ENCODE results near the gene RNF208. TPM values are rescaled to one million over a fixed set of nuclear protein-coding genes. Genes with fewer than 3 reads are reported as not detected.
"Not testable (repeated sequence)": the region's sequence is repeated elsewhere in the genome, so short reads cannot be mapped to it uniquely, and the experiment has no call there.

Gene RNF208
- total RNA-seq, 1 donor from 2014 or later: 9.5 TPM

DNA sequence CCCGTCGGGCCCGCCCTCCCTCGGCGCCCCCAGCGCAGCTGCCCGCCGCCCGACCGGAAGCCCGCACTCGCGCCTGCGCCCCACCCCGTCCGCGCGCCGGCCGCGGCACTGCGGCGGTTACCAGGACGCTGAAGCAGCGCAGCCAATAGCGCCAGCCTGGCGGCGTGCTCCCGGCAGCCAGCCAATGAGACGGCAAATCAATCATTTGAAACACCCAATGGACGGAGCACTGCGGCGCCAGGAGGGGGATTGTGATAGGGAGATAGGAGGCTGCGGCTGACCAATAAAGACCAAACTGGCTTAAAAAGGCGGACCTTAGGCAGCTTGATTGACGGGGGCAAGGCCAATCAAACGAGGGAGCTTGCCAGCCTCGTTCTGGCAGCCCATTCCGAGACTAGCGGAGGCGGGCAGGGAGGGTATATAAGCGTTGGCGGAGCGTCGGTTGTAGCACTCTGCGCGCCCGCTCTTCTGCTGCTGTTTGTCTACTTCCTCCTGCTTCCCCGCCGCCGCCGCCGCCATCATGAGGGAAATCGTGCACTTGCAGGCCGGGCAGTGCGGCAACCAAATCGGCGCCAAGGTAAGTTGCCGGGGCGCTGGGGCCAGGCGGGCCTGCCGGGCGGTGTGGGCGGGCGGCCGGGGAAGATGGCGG, 18.9 kb upstream of the RNF208 start, which contains the start of gene TUBB4B:
Gene TUBB4B, plus strand, starts transcription at position 447 of the 649 bp plus-strand sequence. Its CDS starts 74 bp downstream, at position 521.
- Mint-ChIP-seq H3K4me1 (ENCODE audit: low read depth) (peaks cover 14% of the 10 kb centered on the region), H3K27me3 (ENCODE audit: low read depth) (no peaks in the 10 kb centered on the region), H3K27ac (peak within 1 kb of the TSS; percentile 92), H3K36me3 (ENCODE audit: low read depth) (peaks cover 27% of the 10 kb centered on the region), H3K4me3 (ENCODE audit: low read depth) (peak within 1 kb of the TSS; percentile 89), H3K9me3 (no peaks in the 10 kb centered on the region)
- intact Hi-C loops (cut with micrococcal nuclease): loop anchor here (1.0 to 5.0 kb wide), 3 partner anchors 14 to 114 kb away; partner anchors contain the start of gene NELFB
- DNase-seq (ENCODE audit: low spot score): peak; percentile 98

DNA sequence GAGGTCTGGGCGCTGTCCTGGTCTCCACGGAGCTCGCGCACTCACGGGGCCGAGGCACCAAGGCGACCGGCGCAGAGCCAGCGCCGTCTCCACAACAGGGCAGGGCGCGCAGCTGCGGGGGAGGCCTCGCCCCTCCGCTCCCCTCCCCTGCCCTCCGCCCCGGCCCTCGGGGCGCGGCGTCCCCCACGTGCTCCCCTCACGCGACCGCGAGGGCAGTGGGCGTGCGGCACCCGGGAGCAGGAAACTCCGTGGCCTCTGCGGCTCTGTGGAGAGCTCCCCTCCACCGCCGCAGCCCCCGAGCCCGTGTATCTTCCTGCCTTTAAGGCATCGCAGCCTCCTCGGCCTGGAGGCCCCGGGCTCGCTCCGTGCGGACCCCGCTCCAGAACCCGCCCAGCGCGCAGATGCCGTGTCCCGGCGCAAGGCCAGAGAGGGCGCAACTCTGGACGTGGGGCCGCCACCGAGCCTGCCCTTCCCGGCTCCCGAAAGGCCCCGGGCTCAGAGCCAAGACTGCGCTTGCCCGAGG, 18.3 kb upstream of the RNF208 start:
- Mint-ChIP-seq H3K27me3 (ENCODE audit: low read depth) (no peaks in the 10 kb centered on the region), H3K9me3 (no peaks in the 10 kb centered on the region), H3K36me3 (ENCODE audit: low read depth) (peaks cover 27% of the 10 kb centered on the region), H3K4me1 (ENCODE audit: low read depth) (peaks cover 14% of the 10 kb centered on the region), H3K27ac (peak overlapping the region; percentile 46), H3K4me3 (ENCODE audit: low read depth) (peak overlapping the region; percentile 79)
- intact Hi-C loops (cut with micrococcal nuclease): loop anchor here (5.0 kb wide), 1 partner anchor 113 kb away; no protein-coding TSS in a partner anchor
- no peak for DNase-seq (ENCODE audit: low spot score)

DNA sequence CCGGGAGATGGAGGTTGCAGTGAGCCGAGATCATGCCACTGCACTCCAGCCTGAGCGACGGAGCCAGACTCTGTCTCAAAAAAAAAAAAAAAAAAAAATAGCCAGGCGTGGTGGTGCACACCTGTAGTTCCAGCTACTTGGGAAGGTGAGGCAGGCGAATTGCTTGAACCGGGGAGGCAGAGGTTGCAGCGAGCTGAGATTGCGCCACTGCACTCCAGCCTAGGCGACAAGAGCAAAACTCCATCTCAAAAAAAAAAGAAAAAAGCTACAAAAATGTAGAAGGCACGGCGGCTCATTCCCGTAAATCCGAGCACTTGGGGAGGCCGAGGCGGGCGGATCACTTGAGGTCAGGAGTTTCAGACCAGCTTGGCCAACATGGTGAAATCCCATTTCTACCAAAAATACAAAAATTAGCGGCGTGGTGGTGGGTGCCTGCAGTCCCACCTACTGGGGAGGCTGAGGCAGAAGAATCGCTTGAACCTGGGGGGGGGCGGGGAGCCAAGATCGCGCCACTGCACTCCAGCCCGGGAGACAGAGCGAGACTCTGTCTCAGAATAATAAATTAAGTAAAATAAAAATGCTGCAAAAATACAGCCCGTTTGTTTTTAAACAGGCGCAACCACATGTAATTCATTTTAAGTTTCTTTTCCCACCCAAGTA, 17.6 kb upstream of the RNF208 start:
- intact Hi-C loops (cut with micrococcal nuclease): loop anchor here (5.0 kb wide), 4 partner anchors 52 to 192 kb away; partner anchors contain the start of genes ANAPC2, MAN1B1, NPDC1 and SSNA1
- Mint-ChIP-seq H3K4me3 (ENCODE audit: low read depth) (peak overlapping the region; percentile 79), H3K27ac (peak overlapping the region; percentile 46), H3K4me1 (ENCODE audit: low read depth) (peaks cover 14% of the 10 kb centered on the region), H3K36me3 (ENCODE audit: low read depth) (peaks cover 27% of the 10 kb centered on the region)
- H3K27me3 Mint-ChIP-seq (ENCODE audit: low read depth); DNase-seq (ENCODE audit: low spot score); H3K9me3 Mint-ChIP-seq: not testable (repeated sequence)

DNA sequence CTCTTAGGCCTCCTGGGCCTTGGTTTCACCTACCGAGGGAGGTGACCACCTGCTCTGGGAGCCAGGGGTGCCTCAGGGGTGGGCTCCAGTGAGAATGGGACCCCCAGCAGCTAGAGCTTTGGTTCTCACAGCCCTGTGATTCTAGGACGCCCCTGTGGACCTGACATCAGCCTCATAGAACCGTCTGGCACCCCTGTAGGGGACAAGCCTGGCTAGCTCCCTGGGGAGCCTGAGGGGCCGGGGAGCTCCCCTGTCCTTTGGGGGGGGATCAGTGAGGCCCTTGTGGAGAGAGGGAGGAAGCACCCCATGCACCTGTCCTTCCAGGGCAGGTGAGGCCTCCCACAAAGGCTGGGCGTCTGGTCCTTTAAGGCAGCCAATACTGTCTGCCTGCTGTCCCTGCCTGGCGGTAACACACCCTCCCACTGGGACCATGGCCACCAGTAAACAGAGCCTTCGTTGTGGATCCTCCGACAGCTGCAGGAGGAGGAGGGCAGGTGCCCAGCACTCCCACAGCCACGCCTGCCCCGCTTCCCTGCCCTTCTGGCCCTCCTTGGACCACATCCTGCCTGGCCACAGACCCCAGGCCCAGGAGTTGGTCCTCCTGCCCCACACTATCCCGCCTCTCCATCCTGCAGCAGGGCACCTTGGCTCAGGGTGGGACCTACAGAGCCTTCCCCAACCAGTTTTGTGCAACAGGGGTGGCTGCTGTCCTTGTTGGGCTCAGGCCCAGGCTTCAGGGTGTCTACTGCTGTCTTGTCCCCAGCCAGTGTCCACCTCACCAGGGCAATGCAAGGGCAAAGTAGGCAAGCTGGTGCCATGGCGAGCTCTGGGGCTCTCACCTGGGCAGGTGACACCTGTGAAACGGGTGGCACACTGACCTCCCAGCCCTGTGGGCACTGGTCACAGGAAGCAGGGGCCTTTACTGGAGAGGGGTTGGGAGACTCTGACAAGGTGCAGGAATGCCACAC, 16.0 kb upstream of the RNF208 start:
- DNase-seq (ENCODE audit: low spot score): no peak
- Mint-ChIP-seq H3K4me3 (ENCODE audit: low read depth) (no peak overlapping the region), H3K27me3 (ENCODE audit: low read depth) (peaks cover 3% of the 10 kb centered on the region), H3K36me3 (ENCODE audit: low read depth) (peaks cover 17% of the 10 kb centered on the region), H3K9me3 (no peaks in the 10 kb centered on the region), H3K4me1 (ENCODE audit: low read depth) (peaks cover 12% of the 10 kb centered on the region), H3K27ac (no peak overlapping the region)
- intact Hi-C loops (cut with micrococcal nuclease): loop anchor here (5.0 kb wide), 3 partner anchors 51 to 191 kb away; partner anchors contain the start of genes ANAPC2, MAN1B1, NPDC1 and SSNA1

DNA sequence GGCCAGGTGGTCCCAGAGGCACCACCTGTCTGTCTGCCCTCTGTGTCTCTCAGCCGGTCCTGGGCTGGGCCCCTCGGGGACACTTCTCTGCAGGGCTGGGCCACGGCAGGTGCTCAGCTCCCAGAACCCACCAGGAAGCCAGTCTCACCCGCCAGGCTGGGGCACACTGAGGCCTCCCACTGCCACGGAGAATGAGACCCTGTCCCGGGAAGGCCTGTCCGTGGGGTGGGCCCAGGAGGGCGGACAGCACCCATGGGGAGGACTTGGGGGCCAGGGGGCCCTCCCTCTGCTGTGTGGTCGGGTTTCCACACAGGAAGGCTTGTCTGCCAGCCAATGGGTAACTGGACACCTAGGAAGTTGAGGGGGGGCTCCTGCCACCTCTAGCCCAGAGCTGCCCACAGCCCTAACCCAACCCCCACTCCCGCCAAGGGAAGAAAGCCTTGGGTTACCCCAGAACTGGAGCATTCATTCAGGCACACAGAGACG, 14.9 kb upstream of the RNF208 start:
- Mint-ChIP-seq H3K4me1 (ENCODE audit: low read depth) (peaks cover 4% of the 10 kb centered on the region), H3K4me3 (ENCODE audit: low read depth) (no peak overlapping the region), H3K27me3 (ENCODE audit: low read depth) (peaks cover 3% of the 10 kb centered on the region), H3K9me3 (no peaks in the 10 kb centered on the region), H3K27ac (no peak overlapping the region), H3K36me3 (ENCODE audit: low read depth) (peaks cover 6% of the 10 kb centered on the region)
- no peak for DNase-seq (ENCODE audit: low spot score)
- intact Hi-C loops (cut with micrococcal nuclease): loop anchor here (5.0 kb wide), 3 partner anchors 50 to 190 kb away; partner anchors contain the start of genes ANAPC2, MAN1B1, NPDC1 and SSNA1

DNA sequence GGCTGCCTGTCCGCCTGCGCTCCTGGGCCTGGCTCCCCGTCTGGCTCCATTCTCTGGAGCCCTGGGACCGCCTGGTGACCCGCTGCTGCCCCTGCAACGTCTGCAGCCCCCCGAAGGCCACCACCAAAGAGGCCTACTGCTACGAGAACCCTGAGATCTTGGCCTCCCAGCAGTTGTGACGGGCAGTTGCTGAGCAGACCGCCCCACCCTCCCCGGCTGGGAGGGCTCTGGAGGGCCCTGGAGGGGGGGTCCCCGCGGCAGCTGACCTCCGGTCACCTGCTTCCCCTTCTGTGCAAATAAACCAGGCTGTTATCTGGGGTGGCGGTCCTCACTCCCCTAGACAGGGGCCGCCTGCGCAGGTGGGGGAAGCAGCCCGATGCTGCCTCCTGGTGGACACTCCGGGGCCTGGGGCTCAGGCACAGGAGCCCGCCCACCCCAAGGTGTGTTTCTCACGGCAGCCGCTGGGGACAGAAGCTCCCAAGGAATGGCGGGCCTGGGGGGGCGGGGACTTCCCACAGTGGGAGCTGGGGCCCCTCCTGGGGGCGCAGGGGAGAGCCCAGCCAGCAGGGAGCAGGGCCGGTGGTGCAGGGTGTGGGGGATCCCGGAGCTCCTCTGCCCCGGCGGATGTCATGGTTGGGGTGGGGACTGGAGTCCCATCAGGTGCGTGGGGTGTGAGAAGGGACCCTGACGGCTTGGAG, 14.3 kb upstream of the RNF208 start:
- DNase-seq (ENCODE audit: low spot score): peak; percentile 83
- Mint-ChIP-seq H3K27me3 (ENCODE audit: low read depth) (peaks cover 3% of the 10 kb centered on the region), H3K36me3 (ENCODE audit: low read depth) (peaks cover 5% of the 10 kb centered on the region), H3K27ac (no peak overlapping the region), H3K4me1 (ENCODE audit: low read depth) (peaks cover 4% of the 10 kb centered on the region), H3K4me3 (ENCODE audit: low read depth) (no peak overlapping the region), H3K9me3 (no peaks in the 10 kb centered on the region)
- intact Hi-C loops (cut with micrococcal nuclease): loop anchor here (5.0 kb wide), 3 partner anchors 49 to 189 kb away; partner anchors contain the start of genes ANAPC2, MAN1B1, NPDC1 and SSNA1

DNA sequence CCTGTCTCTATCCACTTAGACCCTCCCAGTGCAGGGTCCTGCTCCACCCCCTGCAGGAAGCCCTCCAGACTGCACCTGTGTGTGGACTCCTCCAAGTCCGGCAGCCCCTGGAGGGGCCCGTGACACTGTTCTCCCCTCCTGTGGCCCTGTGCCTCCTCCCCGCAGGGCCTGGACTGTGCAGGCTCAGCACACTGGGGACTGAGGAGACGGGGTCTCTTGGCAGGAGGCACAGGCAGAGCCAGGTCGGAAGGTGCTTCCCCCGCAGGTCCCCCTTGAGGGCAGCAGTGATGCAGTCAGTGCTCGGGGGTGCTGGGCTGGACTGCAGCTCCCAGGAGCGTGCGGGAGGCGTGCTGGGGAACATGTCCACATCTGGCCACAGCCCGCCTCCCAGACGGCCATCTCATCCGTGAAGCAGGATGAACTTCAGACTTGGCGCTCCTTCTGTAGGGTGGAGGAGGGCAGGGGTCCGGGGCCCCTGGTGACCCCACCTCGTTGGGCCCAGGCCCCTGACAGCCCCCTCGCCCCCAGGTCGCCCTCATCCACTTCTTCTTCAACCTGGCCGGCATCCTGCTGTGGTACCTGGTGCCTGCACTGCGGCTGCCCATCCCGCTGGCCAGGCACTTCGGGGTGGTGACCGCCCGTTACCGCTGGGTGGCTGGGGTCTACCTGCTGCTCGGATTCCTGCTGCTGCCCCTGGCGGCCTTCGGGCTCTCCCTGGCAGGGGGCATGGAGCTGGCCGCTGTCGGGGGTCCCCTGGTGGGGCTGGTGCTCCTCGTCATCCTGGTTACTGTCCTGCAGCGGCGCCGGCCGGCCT, 13.6 kb upstream of the RNF208 start:
- intact Hi-C loops (cut with micrococcal nuclease): loop anchor here (5.0 kb wide), 3 partner anchors 48 to 188 kb away; partner anchors contain the start of genes ANAPC2, MAN1B1, NPDC1 and SSNA1
- no peak overlapping the region for H3K27ac Mint-ChIP-seq

DNA sequence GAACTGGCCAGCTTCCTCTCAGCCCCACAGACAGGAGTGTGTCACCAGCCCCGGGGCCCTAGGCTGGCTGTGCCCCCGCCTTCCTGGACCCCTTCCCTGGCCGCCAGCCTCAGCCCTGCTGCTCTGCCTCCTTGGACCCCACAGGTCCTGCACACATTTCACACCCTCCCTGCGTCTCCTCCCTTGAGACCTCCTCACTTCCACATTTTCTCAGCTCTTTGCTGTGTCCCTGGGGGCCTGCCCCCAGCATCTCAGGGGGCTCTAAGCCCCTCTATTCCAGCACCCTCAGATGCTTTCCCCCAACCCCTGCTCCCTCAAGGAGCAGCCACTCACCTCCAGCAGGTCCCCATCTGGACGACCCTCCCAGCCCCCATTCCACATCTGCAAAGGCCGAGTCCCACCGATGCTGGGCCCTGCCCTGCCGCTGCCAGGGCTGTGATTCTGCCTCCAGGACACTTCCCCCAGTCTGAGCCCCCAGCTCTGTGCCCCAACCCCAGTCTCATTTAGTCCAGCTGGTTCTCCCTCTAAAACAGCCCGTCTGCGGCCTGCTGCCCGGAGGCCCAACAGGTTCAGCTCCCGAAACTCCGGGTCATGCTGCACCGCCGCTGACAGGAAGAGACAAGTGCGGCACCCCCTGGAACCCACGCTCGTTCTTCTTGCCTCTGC, 12.9 kb upstream of the RNF208 start:
- Mint-ChIP-seq H3K27me3 (ENCODE audit: low read depth) (peaks cover 3% of the 10 kb centered on the region), H3K4me3 (ENCODE audit: low read depth) (no peak overlapping the region)
- intact Hi-C loops (cut with micrococcal nuclease): loop anchor here (5.0 kb wide), 3 partner anchors 48 to 188 kb away; partner anchors contain the start of genes ANAPC2, MAN1B1, NPDC1 and SSNA1

More for the DNA sequence above, 13.6 kb upstream of the RNF208 start:
- no peaks in the 10 kb centered on the region for H3K9me3 Mint-ChIP-seq
- no peaks in the 10 kb centered on the region for H3K36me3 Mint-ChIP-seq (ENCODE audit: low read depth)
- no peak for DNase-seq (ENCODE audit: low spot score)
- peaks cover 3% of the 10 kb centered on the region for H3K27me3 Mint-ChIP-seq (ENCODE audit: low read depth)
- peaks cover 4% of the 10 kb centered on the region for H3K4me1 Mint-ChIP-seq (ENCODE audit: low read depth)
- no peak overlapping the region for H3K4me3 Mint-ChIP-seq (ENCODE audit: low read depth)

DNA sequence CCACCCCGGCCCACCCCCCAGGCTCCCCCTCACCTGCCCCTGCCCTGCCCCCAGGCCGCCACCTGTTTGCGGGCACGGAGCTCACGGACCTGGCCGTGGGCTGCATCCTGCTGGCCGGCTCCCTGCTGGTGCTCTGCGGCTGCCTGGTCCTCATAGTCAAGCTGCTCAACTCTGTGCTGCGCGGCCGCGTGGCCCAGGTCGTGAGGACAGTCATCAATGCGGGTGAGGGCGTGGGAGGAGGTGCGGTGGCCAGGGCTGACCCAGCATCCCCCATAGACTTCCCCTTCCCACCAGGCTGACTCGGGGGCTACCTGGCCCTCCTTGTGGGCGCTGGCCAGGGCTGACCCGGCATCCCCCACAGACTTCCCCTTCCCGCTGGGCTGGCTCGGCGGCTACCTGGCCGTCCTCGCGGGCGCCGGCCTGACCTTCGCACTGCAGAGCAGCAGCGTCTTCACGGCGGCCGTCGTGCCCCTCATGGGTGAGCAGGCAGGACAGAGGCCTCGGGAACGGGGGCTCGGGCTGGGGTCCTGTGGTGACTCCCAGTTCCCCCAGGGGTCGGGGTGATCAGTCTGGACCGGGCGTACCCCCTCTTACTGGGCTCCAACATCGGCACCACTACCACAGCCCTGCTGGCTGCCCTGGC, 12.1 kb upstream of the RNF208 start:
- H3K27ac Mint-ChIP-seq: no peak overlapping the region
- no peaks in the 10 kb centered on the region for H3K9me3 Mint-ChIP-seq
- H3K4me1 Mint-ChIP-seq (ENCODE audit: low read depth): peaks cover 4% of the 10 kb centered on the region
- no peaks in the 10 kb centered on the region for H3K36me3 Mint-ChIP-seq (ENCODE audit: low read depth)
- intact Hi-C loops (cut with micrococcal nuclease): no loop called here
- DNase-seq (ENCODE audit: low spot score): no peak
- peaks cover 3% of the 10 kb centered on the region for H3K27me3 Mint-ChIP-seq (ENCODE audit: low read depth)
- H3K4me3 Mint-ChIP-seq (ENCODE audit: low read depth): no peak overlapping the region

More for the DNA sequence above, 12.9 kb upstream of the RNF208 start:
- no peaks in the 10 kb centered on the region for H3K36me3 Mint-ChIP-seq (ENCODE audit: low read depth)
- no peak for DNase-seq (ENCODE audit: low spot score)
- no peaks in the 10 kb centered on the region for H3K9me3 Mint-ChIP-seq
- H3K27ac Mint-ChIP-seq: no peak overlapping the region
- H3K4me1 Mint-ChIP-seq (ENCODE audit: low read depth): peaks cover 4% of the 10 kb centered on the region
